C4-2B (cell line): ENCODE results near the gene APOC1.

Source experiments
- CTCF ChIP-seq: fragments of 450-650 bp; conservative IDR thresholded peaks from 2 replicates; pipeline ENCODE4 v1.5.1; 2017; ENCODE audit warnings: mild to moderate bottlenecking
- ZFX ChIP-seq: fragments of 450-650 bp; IDR thresholded peaks from 2 replicates; pipeline ENCODE4 v1.6.1; 2017

GRCh38 chr19:44900328-44901244 is 13.8 kb upstream of the APOC1 start:
- TF ChIP-seq CTCF (no peak), ZFX (no peak)
